Measurements from ENCODE around the gene UCK2. TPM values are rescaled to one million over a fixed set of nuclear protein-coding genes. Genes with fewer than 3 reads are reported as not detected.

Gene UCK2
- polyA plus RNA-seq, 5 donors = 18.6 to 22.8 (median 19.4) TPM

- DNase-seq = no peak
These were observed 50.0 kb downstream of the UCK2 start for GRCh38 chr1:165877411-165877810.

GRCh38 chr1:165877940-165878556 lies 50.6 kb downstream of the UCK2 start:
- no peak for DNase-seq

GRCh38 chr1:165879946-165880345 lies 52.5 kb downstream of the UCK2 start:
- no peak for DNase-seq

DNA sequence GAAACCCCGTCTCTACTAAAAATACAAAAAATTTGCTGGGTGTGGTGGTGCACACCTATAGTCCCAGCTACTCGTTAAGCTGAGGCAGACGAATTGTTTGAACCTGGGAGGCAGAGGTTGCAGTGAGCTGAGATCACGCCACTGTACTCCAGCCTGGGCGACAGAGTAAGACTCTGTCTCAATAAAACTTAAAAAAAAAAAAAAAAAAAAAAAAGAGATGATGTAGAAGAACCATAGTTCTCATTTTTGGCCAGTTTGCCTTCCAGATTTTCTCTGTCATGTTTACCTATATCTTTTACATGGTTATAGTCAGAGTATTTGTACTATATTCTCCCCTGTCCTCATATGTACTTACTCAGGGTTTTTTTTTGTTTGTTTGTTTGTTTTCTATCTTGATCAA lies 53.6 kb downstream of the UCK2 start:
- no peak for DNase-seq

- no peak for DNase-seq
These were observed 54.9 kb downstream of the UCK2 start for GRCh38 chr1:165882168-165882837.

DNA sequence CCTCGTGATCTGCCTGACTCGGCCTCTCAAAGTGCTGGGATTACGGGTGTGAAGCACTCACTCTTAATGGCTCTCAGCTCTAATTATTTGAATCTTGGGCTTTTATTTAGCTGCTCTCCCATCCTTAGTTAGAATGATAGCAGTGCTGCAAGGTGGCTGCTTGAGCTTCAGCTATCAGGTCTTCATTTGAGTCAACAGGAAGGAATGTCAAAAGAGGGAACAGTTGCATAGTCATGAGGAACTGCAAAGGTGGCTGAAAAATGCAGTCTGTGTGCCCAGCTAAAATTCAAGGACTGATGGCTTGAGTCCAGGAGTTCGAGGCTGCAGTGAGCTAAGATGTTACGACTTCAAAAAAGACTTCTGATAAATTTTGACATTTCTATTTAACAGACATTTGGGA lies 55.6 kb downstream of the UCK2 start:
- no peak for DNase-seq

GRCh38 chr1:165884009-165884689 lies 56.7 kb downstream of the UCK2 start:
- no peak for DNase-seq

- no peak for DNase-seq
These were observed 57.4 kb downstream of the UCK2 start for GRCh38 chr1:165884690-165885304.

DNA sequence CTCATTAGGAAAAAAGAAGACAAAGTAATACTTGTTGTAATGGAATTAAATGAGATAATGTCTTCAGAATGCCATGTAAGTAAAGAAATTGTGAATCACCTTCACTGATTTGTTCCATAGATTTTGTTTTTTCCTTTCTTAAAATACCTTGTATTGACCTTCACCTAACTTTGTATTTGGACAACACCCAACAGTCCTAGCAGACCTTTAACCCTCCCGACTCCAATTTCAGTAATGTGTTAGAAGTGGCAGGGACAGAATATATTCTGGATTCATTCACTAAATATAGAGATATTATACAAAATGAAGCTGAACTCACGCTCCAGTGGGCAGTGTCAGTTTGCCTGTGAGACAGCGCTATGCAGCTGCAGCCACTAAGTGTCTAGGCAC lies 57.9 kb downstream of the UCK2 start:
- DNase-seq = no peak

DNA sequence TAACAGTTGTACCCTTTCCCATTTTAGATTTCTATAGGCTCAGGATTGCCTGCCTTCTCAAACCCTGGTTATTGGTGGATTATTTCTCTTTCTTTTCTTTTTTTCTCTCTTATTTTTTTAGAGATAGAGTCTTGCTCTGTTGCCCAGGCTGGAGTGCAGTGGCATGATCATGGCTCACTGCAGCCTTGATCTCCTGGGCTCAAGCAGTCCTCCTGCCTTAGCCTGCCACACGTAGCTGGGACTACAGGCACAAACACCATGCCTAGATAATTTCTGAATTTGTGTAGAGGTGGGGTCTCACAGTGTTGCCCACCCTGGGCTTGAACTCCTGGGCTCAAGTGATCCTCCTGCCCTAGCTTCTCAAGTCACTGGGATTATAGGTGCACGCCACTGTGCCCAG lies 58.8 kb downstream of the UCK2 start:
- DNase-seq = no peak

DNA sequence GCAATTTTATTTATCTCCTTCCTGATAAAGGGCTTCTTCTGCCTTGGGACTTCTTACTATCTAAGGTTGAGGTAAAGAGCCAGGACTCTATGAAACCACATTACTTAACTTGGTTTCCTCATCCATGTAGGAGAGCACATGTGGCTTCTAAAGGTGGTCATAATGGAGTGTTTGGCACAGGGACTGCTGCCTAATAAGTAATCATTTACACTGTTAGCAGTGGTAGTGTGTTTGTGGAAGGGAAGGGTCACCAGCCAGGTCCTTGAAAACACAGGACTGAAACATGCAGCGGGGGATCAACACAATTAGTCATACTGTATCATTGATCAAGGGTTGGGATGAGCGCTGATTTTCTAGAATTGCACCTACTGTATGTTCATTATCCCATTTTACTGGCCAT lies 59.6 kb downstream of the UCK2 start:
- no peak for DNase-seq

DNA sequence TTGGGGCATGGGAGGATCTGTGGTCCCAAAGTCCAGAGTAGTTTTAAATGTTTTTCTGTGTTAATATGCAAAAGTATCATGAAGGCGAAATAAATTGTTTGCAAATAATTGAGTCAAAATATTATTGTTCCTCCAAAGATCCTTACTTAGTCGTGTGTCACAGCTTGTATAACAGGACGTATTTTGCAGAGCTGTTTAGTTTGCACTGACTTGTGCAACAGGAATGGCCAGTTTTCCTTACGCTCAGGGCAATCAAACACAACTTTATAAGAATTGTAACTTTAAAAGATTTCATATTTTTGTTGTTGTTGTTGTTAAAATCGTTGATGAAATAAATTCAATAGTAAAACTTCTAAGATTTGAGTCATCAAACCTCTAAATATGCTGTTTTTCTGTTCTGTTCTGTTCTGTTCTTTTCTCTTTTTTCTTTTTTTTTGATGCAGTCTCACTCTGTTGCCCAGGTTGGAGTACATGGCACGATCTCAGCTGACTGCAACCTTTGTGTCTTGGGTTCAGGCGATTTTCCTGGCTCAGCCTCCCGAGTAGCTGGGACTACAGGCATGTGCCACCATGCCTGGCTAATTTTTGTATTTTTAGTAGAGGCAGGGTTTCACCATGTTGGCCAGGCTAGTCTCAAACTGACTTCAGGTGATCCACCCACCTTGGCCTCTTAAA lies 60.6 kb downstream of the UCK2 start:
- no peak for DNase-seq

DNA sequence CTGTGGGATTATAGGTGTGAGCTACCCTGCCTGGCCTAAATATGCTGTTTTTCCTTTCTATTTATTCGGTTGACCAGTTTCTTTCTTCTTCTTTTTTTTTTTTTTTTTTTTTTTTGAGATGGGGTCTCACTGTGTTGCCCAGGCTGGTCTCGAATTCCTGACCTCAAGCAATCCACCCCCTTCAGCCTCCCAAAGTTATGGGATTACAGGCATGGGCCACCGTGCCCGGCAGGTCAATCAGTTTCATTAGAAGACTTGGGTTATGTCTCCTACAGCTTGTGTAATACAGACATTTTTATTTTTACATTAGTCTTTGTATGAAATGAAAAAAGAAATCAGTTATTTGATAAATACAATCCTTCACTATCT lies 61.1 kb downstream of the UCK2 start:
- no peak for DNase-seq

- no peak for DNase-seq
These were observed 63.3 kb downstream of the UCK2 start for GRCh38 chr1:165890684-165891083.

DNA sequence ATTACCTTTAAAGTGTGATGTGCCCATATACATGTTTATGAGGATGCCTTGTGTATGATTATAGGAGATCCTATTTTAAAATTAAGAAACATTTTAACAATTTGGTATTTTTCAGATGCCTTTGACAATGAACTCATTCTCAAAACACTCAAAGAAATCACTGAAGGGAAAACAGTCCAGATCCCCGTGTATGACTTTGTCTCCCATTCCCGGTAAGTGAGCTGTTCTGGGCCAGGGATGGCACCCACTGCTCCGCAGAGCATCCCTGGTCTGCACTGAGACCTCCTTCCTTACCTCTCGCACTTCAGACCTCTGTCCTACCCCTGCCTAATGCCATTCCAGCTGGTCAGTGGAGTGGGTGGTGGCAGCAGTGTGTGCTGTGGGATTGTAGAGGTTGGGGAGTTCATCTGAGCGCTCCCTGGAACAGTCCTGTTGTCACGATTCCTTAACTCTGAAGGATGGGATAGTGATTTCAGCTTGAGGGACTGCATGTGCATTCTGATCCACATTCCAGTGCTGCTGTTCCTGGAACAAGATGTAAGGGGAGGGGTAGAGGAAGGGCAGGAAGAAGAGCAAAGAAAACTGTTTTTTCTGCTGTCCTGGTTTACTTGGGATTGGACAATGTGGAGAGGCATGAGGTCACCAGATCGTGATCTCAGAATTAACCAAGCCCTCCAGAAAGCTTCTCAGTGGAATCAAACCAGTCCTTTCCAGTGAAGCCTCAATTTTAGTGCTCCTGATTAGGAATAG lies 63.9 kb downstream of the UCK2 start:
- DNase-seq = no peak

GRCh38 chr1:165892935-165893334 lies 65.5 kb downstream of the UCK2 start:
- no peak for DNase-seq

GRCh38 chr1:165893507-165893906 lies 66.1 kb downstream of the UCK2 start:
- no peak for DNase-seq

- no peak for DNase-seq
These were observed 67.2 kb downstream of the UCK2 start for GRCh38 chr1:165894591-165894990.

- no peak for DNase-seq
These were observed 68.0 kb downstream of the UCK2 start for GRCh38 chr1:165895451-165895871.

GRCh38 chr1:165896277-165896676 lies 68.9 kb downstream of the UCK2 start:
- no peak for DNase-seq
